ENCODE data around the gene RNF145.

DNA sequence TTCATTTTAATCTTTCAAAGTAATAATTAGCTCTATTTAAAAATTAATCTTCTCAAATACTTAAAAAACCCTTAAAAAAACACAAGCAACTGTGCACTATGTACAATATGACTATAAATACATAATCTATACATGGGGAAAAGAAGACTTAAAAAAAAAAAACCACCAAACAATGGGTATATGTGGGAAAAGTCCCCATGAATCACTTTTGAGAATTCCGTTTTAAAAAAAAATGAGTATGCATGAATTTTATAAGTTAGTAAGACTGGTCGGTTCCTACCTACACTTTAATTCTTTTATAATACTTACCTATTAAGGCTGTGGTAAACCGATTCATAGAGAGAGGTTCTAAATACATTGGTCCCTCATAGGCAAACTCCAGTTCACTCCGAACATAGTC is 27.7 kb downstream of the RNF145 start:
- TF ChIP-seq, protein P1, sequence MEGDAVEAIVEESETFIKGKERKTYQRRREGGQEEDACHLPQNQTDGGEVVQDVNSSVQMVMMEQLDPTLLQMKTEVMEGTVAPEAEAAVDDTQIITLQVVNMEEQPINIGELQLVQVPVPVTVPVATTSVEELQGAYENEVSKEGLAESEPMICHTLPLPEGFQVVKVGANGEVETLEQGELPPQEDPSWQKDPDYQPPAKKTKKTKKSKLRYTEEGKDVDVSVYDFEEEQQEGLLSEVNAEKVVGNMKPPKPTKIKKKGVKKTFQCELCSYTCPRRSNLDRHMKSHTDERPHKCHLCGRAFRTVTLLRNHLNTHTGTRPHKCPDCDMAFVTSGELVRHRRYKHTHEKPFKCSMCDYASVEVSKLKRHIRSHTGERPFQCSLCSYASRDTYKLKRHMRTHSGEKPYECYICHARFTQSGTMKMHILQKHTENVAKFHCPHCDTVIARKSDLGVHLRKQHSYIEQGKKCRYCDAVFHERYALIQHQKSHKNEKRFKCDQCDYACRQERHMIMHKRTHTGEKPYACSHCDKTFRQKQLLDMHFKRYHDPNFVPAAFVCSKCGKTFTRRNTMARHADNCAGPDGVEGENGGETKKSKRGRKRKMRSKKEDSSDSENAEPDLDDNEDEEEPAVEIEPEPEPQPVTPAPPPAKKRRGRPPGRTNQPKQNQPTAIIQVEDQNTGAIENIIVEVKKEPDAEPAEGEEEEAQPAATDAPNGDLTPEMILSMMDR (conservative IDR thresholded peaks at IDR 0.05; ENCODE audit: low read depth, low read length), result no peak
- TF ChIP-seq EZH2 (IDR thresholded peaks at IDR 0.05; ENCODE audit: low read length, unreplicated experiment), result no peak
- no peak for TF ChIP-seq EZH2phosphoT487 (IDR thresholded peaks at IDR 0.05; ENCODE audit: borderline replicate concordance, low read length)

Measured in PC-3 (cell line).